Esophagus muscularis mucosa (tissue), 4 donors: ENCODE data around the gene UBTD1. TPM values are rescaled to one million over a fixed set of nuclear protein-coding genes. Genes with fewer than 3 reads are reported as not detected.

Experiments
- DNase-seq: peaks from one replicate; pipeline ENCODE4 v3.0.0-alpha.2; 2017; ENCODE audit errors: extremely low spot score
- H3K27ac ChIP-seq, 4 donors: fragments of 200-600 bp; sonication (generic); replicated peaks in 1 of 4; 1 replicate in 3 of 4; 2 replicates in 1 of 4; pipeline ENCODE4 v1.5.1; 2016 to 2019; ENCODE audit warnings: mild to moderate bottlenecking in 1 of 4
- H3K27me3 ChIP-seq, 4 donors: fragments of 200-600 bp; sonication (generic); one replicate each; pipeline versions ENCODE4 v1.5.1 to v1.6.0; 2016 to 2019
- H3K36me3 ChIP-seq, 4 donors: fragments of 200-600 bp; sonication (generic); one replicate each; pipeline ENCODE4 v1.5.1; 2016 to 2019
- H3K4me1 ChIP-seq, 4 donors: fragments of 200-600 bp; sonication (generic); one replicate each; pipeline ENCODE4 v1.5.1; 2016 to 2019
- H3K4me3 ChIP-seq, 4 donors: fragments of 200-600 bp; sonication (generic); 1 replicate in 2 of 4; 2 replicates in 2 of 4; pipeline ENCODE4 v1.5.1; 2016 to 2019; ENCODE audit warnings: mild to moderate bottlenecking in 4 of 4, moderate library complexity in 1 of 4
- H3K9me3 ChIP-seq, 4 donors: fragments of 200-600 bp; sonication (generic); 1 replicate in 3 of 4; 2 replicates in 1 of 4; pipeline ENCODE4 v1.5.1; 2016 to 2019
- CTCF ChIP-seq, 3 experiments: fragments of 200-600 bp in 2 of 3; fragments of 450-650 bp in 1 of 3; sonication (generic) in 2 of 3; IDR thresholded peaks; one replicate each; pipeline ENCODE4 v1.5.1; 2017 to 2019; ENCODE audit warnings: antibody characterized with exemption in 3 of 3, mild to moderate bottlenecking in 2 of 3, moderate library complexity in 1 of 3
- EP300 ChIP-seq: sonication (generic); formaldehyde crosslinking; IDR thresholded peaks from one replicate; pipeline ENCODE4 v1.6.1; 2017; ENCODE audit warnings: antibody characterized with exemption
- POLR2A ChIP-seq: fragments of 450-650 bp; IDR thresholded peaks from one replicate; pipeline ENCODE4 v1.6.1; 2017; ENCODE audit warnings: antibody characterized with exemption, moderate library complexity, mild to moderate bottlenecking, low read depth
- POLR2AphosphoS5 ChIP-seq, 2 donors: sonication (generic); formaldehyde crosslinking; IDR thresholded peaks; one replicate each; pipeline ENCODE4 v1.6.1; 2017; ENCODE audit warnings: antibody characterized with exemption in 2 of 2
- WGBS: methylation state at CpG from one replicate; pipeline ENCODE4 v1.1.5; 2018; 5-methylcytosine and 5-hydroxymethylcytosine counted together
- intact Hi-C: fragments of 100-400 bp; cut with DNase I; formaldehyde crosslinking; loops from one replicate; pipeline ENCODE4 v1.15.1; 2023
- total RNA-seq, 4 donors: library from RNA; depleted of rRNA; stranded (reverse); fragments of >200 nt; gene quantifications; one replicate each; pipeline versions ENCODE4 v1.1.0 to v1.2.1, GENCODE V29; 2016

UBTD1 gene
- total RNA-seq, 4 donors from 2014 or later, result 4.2 to 18.4 (median 14.1) TPM

- intact Hi-C loops, result no loop called here
- H3K36me3 ChIP-seq, result no peaks in the 10 kb centered on the region
- H3K4me3 ChIP-seq, result no peak overlapping the region
- no peaks in the 10 kb centered on the region for H3K27me3 ChIP-seq
- 36% methylated on average over 1 of the region's 1 CpG for WGBS
- no peak for DNase-seq
- TF ChIP-seq CTCF (IDR thresholded peaks at IDR 0.05), result no peak
- no peak for TF ChIP-seq EP300
- no peak for TF ChIP-seq POLR2A
- TF ChIP-seq POLR2AphosphoS5 (IDR thresholded peaks at IDR 0.05), result no peak
- peaks cover 10 to 16% (median 13%) of the 10 kb centered on the region in 4 donors for H3K4me1 ChIP-seq
- no peak overlapping the region for H3K27ac ChIP-seq
- no peaks in the 10 kb centered on the region for H3K9me3 ChIP-seq
Measured at GRCh38 chr10:97508342-97508741, 9.6 kb downstream of the UBTD1 start.

GRCh38 chr10:97509120-97509680 lies 10.5 kb downstream of the UBTD1 start:
- H3K4me3 ChIP-seq, result no peak overlapping the region
- peaks cover 7 to 16% (median 13%) of the 10 kb centered on the region in 4 donors for H3K4me1 ChIP-seq
- DNase-seq, result no peak
- intact Hi-C loops, result no loop called here
- no peak overlapping the region for H3K27ac ChIP-seq
- H3K36me3 ChIP-seq, result no peaks in the 10 kb centered on the region
- TF ChIP-seq POLR2AphosphoS5 (IDR thresholded peaks at IDR 0.05) (no peak), EP300 (no peak), CTCF (IDR thresholded peaks at IDR 0.05) (no peak), POLR2A (no peak)
- WGBS, result 97% methylated on average over 8 of the region's 8 CpGs
- H3K9me3 ChIP-seq, result no peaks in the 10 kb centered on the region
- H3K27me3 ChIP-seq, result no peaks in the 10 kb centered on the region

GRCh38 chr10:97510686-97511085 lies 12.0 kb downstream of the UBTD1 start:
- Histone ChIP-seq H3K4me1 (peaks cover 7 to 16% (median 13%) of the 10 kb centered on the region in 4 donors), H3K4me3 (no peak overlapping the region), H3K36me3 (no peaks in the 10 kb centered on the region), H3K9me3 (no peaks in the 10 kb centered on the region), H3K27ac (no peak overlapping the region), H3K27me3 (no peaks in the 10 kb centered on the region)
- 98% methylated on average over 4 of the region's 4 CpGs for WGBS
- intact Hi-C loops, result no loop called here
- no peak for DNase-seq
- no peak for TF ChIP-seq POLR2A
- TF ChIP-seq POLR2AphosphoS5 (IDR thresholded peaks at IDR 0.05), result no peak
- TF ChIP-seq CTCF (IDR thresholded peaks at IDR 0.05), result no peak
- TF ChIP-seq EP300, result no peak

- intact Hi-C loops, result no loop called here
- TF ChIP-seq POLR2AphosphoS5 (IDR thresholded peaks at IDR 0.05) (no peak), POLR2A (no peak), EP300 (no peak), CTCF (IDR thresholded peaks at IDR 0.05) (no peak)
- DNase-seq, result no peak
Measured at GRCh38 chr10:97511711-97512440, 13.2 kb downstream of the UBTD1 start.

More at GRCh38 chr10:97511711-97512440, 13.2 kb downstream of the UBTD1 start:
- no peaks in the 10 kb centered on the region for H3K36me3 ChIP-seq
- no peak overlapping the region for H3K4me3 ChIP-seq
- no peaks in the 10 kb centered on the region for H3K9me3 ChIP-seq
- H3K27me3 ChIP-seq, result no peaks in the 10 kb centered on the region
- 75% methylated on average over 3 of the region's 3 CpGs for WGBS
- peaks cover 7 to 19% (median 13%) of the 10 kb centered on the region in 4 donors for H3K4me1 ChIP-seq
- no peak overlapping the region for H3K27ac ChIP-seq
